HEK293 (cell line): Measurements from ENCODE around the gene GRB10.

Experiments used
- ZNF112 ChIP-seq: fragments of 450-650 bp; formaldehyde crosslinking; IDR thresholded peaks from 2 replicates; pipeline ENCODE4 v1.5.0; 2017; ENCODE audit warnings: missing biosample characterization, missing genetic modification characterization
- TF ChIP-seq, protein P1 (sequence below): IDR thresholded peaks from 2 replicates; pipeline ENCODE4 v1.6.1; 2011; ENCODE audit warnings: mild to moderate bottlenecking, low read depth, low read length, borderline replicate concordance

DNA sequence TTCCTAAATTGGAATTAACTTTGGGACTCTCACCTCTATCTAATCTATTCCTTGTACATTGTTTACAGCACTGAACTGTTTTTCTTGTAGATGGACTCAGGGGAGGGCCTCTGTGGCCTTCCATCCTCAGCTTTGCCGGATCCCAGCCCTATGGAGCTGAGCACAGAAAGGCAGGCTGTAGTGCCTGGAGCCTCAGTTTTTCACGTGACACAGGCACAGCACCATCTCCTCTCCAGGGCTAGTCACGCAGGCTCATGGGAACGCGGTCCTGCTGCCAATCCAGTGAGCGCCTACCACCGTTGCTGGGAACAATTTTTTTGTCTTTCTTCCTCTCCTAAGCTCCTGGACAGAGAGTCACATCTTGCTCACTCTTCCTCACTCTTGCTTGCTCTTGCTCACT lies 141.9 kb downstream of the GRB10 start:
- TF ChIP-seq ZNF112 (tag by site-specific recombination): no peak
- TF ChIP-seq, protein P1, sequence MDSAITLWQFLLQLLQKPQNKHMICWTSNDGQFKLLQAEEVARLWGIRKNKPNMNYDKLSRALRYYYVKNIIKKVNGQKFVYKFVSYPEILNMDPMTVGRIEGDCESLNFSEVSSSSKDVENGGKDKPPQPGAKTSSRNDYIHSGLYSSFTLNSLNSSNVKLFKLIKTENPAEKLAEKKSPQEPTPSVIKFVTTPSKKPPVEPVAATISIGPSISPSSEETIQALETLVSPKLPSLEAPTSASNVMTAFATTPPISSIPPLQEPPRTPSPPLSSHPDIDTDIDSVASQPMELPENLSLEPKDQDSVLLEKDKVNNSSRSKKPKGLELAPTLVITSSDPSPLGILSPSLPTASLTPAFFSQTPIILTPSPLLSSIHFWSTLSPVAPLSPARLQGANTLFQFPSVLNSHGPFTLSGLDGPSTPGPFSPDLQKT: no peak
